Glutamatergic neuron (in vitro differentiated cells): ENCODE data around the gene SLC39A12. TPM values are rescaled to one million over a fixed set of nuclear protein-coding genes. Genes with fewer than 3 reads are reported as not detected.

Experiments
- DNase-seq: peaks from one replicate; pipeline ENCODE4 v3.0.0; 2022
- H3K27ac Mint-ChIP-seq: one replicate; pipeline ENCODE4 v1.8.0; 2020; ENCODE audit warnings: mild to moderate bottlenecking, mixed read lengths, inconsistent platforms; ENCODE audit not compliant: unreplicated experiment
- H3K27me3 Mint-ChIP-seq: one replicate; pipeline ENCODE4 v1.8.0; 2020; ENCODE audit warnings: mild to moderate bottlenecking, moderate library complexity, mixed read lengths, inconsistent platforms; ENCODE audit not compliant: unreplicated experiment
- H3K36me3 Mint-ChIP-seq: one replicate; pipeline ENCODE4 v1.8.0; 2020; ENCODE audit warnings: mild to moderate bottlenecking, mixed read lengths, inconsistent platforms; ENCODE audit not compliant: unreplicated experiment
- H3K4me1 Mint-ChIP-seq: one replicate; pipeline ENCODE4 v1.8.0; 2020; ENCODE audit warnings: mild to moderate bottlenecking, low read depth, mixed read lengths, inconsistent platforms; ENCODE audit not compliant: unreplicated experiment
- H3K4me3 Mint-ChIP-seq: one replicate; pipeline ENCODE4 v1.8.0; 2020; ENCODE audit warnings: mild to moderate bottlenecking, mixed read lengths, inconsistent platforms; ENCODE audit not compliant: unreplicated experiment
- H3K9me3 Mint-ChIP-seq: one replicate; pipeline ENCODE4 v1.8.0; 2020; ENCODE audit warnings: mild to moderate bottlenecking, moderate library complexity, mixed read lengths, inconsistent platforms; ENCODE audit not compliant: unreplicated experiment
- CTCF ChIP-seq: fragments of 200-600 bp; sonication (generic); IDR thresholded peaks from one replicate; pipeline ENCODE4 v1.5.0; 2021; ENCODE audit not compliant: partially characterized antibody, unreplicated experiment
- total RNA-seq: library from RNA; stranded (reverse); fragmentation: NEBNext Ultra II Directional; extraction: Animal tissue kit (Norgen Biotek cat#: 25700); gene quantifications from one replicate; pipeline ENCODE4 v1.2.1, GENCODE V29; 2021; ENCODE audit not compliant: unreplicated experiment

Gene SLC39A12
- total RNA-seq, 1 donor from 2014 or later, result not detected

DNA sequence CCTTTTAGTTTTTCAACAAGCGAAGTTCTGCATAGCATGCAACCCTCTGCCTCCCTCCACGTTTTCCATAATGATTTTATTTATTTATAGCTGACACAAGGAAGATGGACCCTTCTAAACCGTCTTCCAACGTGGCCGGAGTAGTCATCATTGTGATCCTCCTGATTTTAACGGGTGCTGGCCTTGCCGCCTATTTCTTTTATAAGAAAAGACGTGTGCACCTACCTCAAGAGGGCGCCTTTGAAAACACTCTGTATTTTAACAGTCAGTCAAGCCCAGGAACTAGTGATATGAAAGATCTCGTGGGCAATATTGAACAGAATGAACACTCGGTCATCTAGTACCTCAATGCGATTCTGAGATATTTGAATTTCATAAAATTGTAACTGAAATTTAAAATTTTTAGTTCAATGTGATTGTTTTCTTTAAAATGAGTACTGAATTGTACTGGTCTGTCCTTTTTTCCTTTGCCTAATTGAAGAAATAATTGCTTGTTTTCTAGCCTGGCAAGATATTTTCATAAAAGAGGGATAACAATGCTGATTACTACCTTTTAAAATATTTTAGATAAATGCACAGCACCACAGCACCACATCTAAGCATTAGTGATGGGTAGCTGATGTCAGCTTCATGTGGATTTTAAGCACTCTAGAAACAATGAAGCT, 41.5 kb upstream of the SLC39A12 start:
- no peaks in the 10 kb centered on the region for H3K27me3 Mint-ChIP-seq
- no peaks in the 10 kb centered on the region for H3K36me3 Mint-ChIP-seq
- peaks cover 10% of the 10 kb centered on the region for H3K4me1 Mint-ChIP-seq

GRCh38 chr10:17912754-17913153, 39.0 kb upstream of the SLC39A12 start:
- Mint-ChIP-seq H3K4me1 (peaks cover 4% of the 10 kb centered on the region), H3K9me3 (no peaks in the 10 kb centered on the region), H3K27ac (no peak overlapping the region), H3K27me3 (peaks cover 2% of the 10 kb centered on the region), H3K4me3 (no peak overlapping the region), H3K36me3 (peaks cover 4% of the 10 kb centered on the region)
- TF ChIP-seq CTCF, result no peak
- no peak for DNase-seq

More for the DNA sequence above, 41.5 kb upstream of the SLC39A12 start:
- TF ChIP-seq CTCF, result peak; percentile 49
- Mint-ChIP-seq H3K4me3 (no peak overlapping the region), H3K27ac (no peak overlapping the region), H3K9me3 (no peaks in the 10 kb centered on the region)
- peak; percentile 22 for DNase-seq

DNA sequence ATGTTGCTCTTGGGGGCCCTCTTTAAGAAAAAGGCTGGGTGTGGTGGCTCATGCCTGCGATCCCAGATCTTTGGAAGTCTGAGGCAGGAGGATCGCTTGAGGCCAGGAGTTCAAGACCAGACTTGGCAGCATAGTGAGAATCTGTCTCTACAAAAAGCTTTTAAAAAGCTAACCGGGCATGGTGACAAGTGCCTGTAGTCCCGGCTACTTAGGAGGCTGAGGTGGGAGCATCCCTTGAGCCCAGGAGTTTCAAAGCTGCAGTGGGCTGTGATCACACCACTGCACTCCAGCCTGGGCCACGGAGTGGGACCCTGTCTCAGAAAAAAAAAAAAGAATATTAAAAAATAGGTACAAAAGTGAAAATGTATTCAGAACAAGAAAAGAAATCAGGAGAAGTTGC, 38.1 kb upstream of the SLC39A12 start:
- H3K4me1 Mint-ChIP-seq, result peaks cover 2% of the 10 kb centered on the region
- no peak for DNase-seq
- no peak overlapping the region for H3K27ac Mint-ChIP-seq
- H3K9me3 Mint-ChIP-seq, result no peaks in the 10 kb centered on the region
- H3K36me3 Mint-ChIP-seq, result peaks cover 4% of the 10 kb centered on the region
- peaks cover 2% of the 10 kb centered on the region for H3K27me3 Mint-ChIP-seq
- no peak for TF ChIP-seq CTCF
- H3K4me3 Mint-ChIP-seq, result no peak overlapping the region

- no peak for TF ChIP-seq CTCF
- Mint-ChIP-seq H3K27ac (no peak overlapping the region), H3K36me3 (peaks cover 4% of the 10 kb centered on the region), H3K9me3 (no peaks in the 10 kb centered on the region), H3K27me3 (peaks cover 2% of the 10 kb centered on the region), H3K4me3 (no peak overlapping the region), H3K4me1 (peaks cover 2% of the 10 kb centered on the region)
- no peak for DNase-seq
Measured at GRCh38 chr10:17914169-17915045, 37.3 kb upstream of the SLC39A12 start.

DNA sequence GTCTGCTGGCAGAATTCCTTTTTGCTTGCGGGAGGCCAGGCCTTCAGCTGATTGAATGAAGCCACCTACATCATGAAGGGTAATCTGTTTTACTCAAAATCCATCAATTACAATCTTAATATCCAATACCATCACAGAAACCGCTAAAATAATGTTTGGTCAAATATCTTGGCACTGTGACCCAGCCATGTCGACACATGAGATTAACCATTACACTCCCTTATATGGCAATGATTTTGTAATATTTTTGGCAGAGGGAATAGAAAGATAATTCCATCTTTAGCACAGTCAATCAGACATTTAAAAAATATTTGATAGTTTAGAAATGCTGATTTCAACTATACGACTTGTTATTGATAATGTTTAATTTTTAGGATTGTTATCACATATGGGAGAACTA, 36.5 kb upstream of the SLC39A12 start:
- H3K36me3 Mint-ChIP-seq, result peaks cover 4% of the 10 kb centered on the region

More for the DNA sequence above, 36.5 kb upstream of the SLC39A12 start:
- no peak overlapping the region for H3K27ac Mint-ChIP-seq
- H3K9me3 Mint-ChIP-seq, result no peaks in the 10 kb centered on the region
- H3K27me3 Mint-ChIP-seq, result peaks cover 2% of the 10 kb centered on the region
- no peak for TF ChIP-seq CTCF
- no peak for DNase-seq
- no peak overlapping the region for H3K4me3 Mint-ChIP-seq
- no peaks in the 10 kb centered on the region for H3K4me1 Mint-ChIP-seq
